HG03066 (cell line): ENCODE measurements around the gene BHLHA9.
"Not testable (repeated sequence)": the region's sequence is repeated elsewhere in the genome, so short reads cannot be mapped to it uniquely, and the experiment has no call there.

Source experiments
- ATAC-seq: cut with Tn5 transposase; IDR thresholded peaks from one replicate; pipeline ENCODE4 v1.9.1; 2021; ENCODE audit warnings: low read depth; ENCODE audit not compliant: unreplicated experiment

Gene BHLHA9

GRCh38 chr17:1298606-1299005 lies 28.4 kb downstream of the BHLHA9 start:
- no peak for ATAC-seq

GRCh38 chr17:1299552-1300370 lies 29.5 kb downstream of the BHLHA9 start:
- ATAC-seq = no peak

GRCh38 chr17:1300371-1300905 lies 30.2 kb downstream of the BHLHA9 start:
- no peak for ATAC-seq

- no peak for ATAC-seq
Measured at GRCh38 chr17:1301546-1301945, 31.3 kb downstream of the BHLHA9 start.

GRCh38 chr17:1302761-1303160 lies 32.5 kb downstream of the BHLHA9 start:
- no peak for ATAC-seq

GRCh38 chr17:1304522-1304921 lies 34.3 kb downstream of the BHLHA9 start:
- ATAC-seq = no peak

- no peak for ATAC-seq
Measured at GRCh38 chr17:1304962-1305563, 34.8 kb downstream of the BHLHA9 start.

- not testable (repeated sequence) for ATAC-seq
Measured at GRCh38 chr17:1307829-1308228, 37.6 kb downstream of the BHLHA9 start.

- no peak for ATAC-seq
Measured at GRCh38 chr17:1312261-1312870, 42.1 kb downstream of the BHLHA9 start.

- ATAC-seq = no peak
Measured at GRCh38 chr17:1313270-1314005, 43.2 kb downstream of the BHLHA9 start.

GRCh38 chr17:1315409-1315808 lies 45.2 kb downstream of the BHLHA9 start:
- no peak for ATAC-seq

- ATAC-seq = no peak
Measured at GRCh38 chr17:1315891-1316403, 45.7 kb downstream of the BHLHA9 start.
